ENCODE measurements around the gene SOAT2.

DNA sequence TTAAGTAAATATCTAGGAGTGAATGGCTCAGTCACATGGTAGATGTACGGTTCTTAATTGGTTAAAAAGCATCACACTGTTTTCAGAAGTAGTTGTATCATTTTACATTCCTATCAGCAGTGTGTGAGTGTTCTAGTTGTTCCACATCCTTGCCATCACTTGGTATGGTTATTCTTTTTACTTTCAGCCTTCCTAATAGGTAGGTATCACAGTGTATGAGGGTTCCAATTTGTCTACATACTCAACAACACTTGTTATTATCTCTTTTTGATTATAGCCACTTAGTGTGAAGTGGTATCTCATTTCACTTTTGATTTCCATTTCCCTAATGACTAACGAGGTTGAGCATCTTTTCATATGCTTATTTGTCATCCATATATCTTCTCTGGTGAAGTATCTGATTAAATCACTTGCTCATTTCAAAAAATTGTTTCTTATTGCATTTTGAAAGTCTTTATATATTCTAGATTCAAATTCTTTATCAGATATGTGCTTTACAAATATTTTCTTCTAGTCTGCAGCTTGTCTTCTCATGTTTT is 20.6 kb upstream of the SOAT2 start:
- TF ChIP-seq, protein P1, sequence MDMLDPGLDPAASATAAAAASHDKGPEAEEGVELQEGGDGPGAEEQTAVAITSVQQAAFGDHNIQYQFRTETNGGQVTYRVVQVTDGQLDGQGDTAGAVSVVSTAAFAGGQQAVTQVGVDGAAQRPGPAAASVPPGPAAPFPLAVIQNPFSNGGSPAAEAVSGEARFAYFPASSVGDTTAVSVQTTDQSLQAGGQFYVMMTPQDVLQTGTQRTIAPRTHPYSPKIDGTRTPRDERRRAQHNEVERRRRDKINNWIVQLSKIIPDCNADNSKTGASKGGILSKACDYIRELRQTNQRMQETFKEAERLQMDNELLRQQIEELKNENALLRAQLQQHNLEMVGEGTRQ (IDR thresholded peaks at IDR 0.05; ENCODE audit: low read depth, low read length): no peak
- TF ChIP-seq, protein P2, sequence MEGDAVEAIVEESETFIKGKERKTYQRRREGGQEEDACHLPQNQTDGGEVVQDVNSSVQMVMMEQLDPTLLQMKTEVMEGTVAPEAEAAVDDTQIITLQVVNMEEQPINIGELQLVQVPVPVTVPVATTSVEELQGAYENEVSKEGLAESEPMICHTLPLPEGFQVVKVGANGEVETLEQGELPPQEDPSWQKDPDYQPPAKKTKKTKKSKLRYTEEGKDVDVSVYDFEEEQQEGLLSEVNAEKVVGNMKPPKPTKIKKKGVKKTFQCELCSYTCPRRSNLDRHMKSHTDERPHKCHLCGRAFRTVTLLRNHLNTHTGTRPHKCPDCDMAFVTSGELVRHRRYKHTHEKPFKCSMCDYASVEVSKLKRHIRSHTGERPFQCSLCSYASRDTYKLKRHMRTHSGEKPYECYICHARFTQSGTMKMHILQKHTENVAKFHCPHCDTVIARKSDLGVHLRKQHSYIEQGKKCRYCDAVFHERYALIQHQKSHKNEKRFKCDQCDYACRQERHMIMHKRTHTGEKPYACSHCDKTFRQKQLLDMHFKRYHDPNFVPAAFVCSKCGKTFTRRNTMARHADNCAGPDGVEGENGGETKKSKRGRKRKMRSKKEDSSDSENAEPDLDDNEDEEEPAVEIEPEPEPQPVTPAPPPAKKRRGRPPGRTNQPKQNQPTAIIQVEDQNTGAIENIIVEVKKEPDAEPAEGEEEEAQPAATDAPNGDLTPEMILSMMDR (conservative IDR thresholded peaks at IDR 0.05; ENCODE audit: low read depth, low read length): no peak
- no peak for TF ChIP-seq CHD1 (IDR thresholded peaks at IDR 0.05; ENCODE audit: low read depth, low read length)
- no peak for TF ChIP-seq POLR2A (IDR thresholded peaks at IDR 0.05; ENCODE audit: low read depth, low read length)
- TF ChIP-seq RCOR1 (IDR thresholded peaks at IDR 0.05; ENCODE audit: insufficient replicate concordance, low read length): no peak
- TF ChIP-seq RAD21 (IDR thresholded peaks at IDR 0.05; ENCODE audit: low read length): no peak
- no peak for TF ChIP-seq SMC3 (IDR thresholded peaks at IDR 0.05; ENCODE audit: low read depth, low read length)
- TF ChIP-seq MAZ (IDR thresholded peaks at IDR 0.05; ENCODE audit: borderline replicate concordance, low read depth, low read length): no peak
- TF ChIP-seq NFE2L2 (IDR thresholded peaks at IDR 0.05; ENCODE audit: low read depth, low read length): no peak
- no peak for TF ChIP-seq FOS (IDR thresholded peaks at IDR 0.05; ENCODE audit: low read depth, low read length)
- TF ChIP-seq MXI1 (IDR thresholded peaks at IDR 0.05; ENCODE audit: borderline replicate concordance, low read depth, low read length): no peak
- no peak for TF ChIP-seq BHLHE40 (IDR thresholded peaks at IDR 0.05; ENCODE audit: low read depth, low read length)
